Measurements from ENCODE around the gene CA5A.
"Not testable (repeated sequence)": the region's sequence is repeated elsewhere in the genome, so short reads cannot be mapped to it uniquely, and the experiment has no call there.

CA5A gene

GRCh38 chr16:87949071-87949744 is 12.9 kb upstream of the CA5A start:
- DNase-seq (ENCODE audit: low read depth in 3 of 3, low spot score in 1 of 3), result no peak

DNA sequence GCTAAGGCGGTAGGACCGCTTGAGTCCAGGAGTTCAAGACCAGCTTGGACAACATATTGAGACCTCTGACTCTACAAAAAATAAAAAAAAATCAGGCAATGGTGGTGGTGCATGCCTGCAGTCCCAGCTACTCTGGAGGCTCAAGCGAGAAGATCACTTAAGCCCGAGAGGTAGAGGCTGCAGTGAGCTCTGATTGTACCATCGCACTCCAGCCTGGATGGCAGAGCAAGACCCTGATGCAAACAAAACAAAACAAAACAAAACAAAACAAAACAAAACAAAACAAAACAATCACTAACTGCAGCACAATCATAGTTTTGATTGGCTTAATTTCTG is 12.4 kb upstream of the CA5A start:
- no peak for DNase-seq (ENCODE audit: low read depth in 3 of 3, low spot score in 1 of 3)

- no peak for DNase-seq (ENCODE audit: low read depth in 3 of 3, low spot score in 1 of 3)
Measured at GRCh38 chr16:87948119-87948545, 11.8 kb upstream of the CA5A start.

DNA sequence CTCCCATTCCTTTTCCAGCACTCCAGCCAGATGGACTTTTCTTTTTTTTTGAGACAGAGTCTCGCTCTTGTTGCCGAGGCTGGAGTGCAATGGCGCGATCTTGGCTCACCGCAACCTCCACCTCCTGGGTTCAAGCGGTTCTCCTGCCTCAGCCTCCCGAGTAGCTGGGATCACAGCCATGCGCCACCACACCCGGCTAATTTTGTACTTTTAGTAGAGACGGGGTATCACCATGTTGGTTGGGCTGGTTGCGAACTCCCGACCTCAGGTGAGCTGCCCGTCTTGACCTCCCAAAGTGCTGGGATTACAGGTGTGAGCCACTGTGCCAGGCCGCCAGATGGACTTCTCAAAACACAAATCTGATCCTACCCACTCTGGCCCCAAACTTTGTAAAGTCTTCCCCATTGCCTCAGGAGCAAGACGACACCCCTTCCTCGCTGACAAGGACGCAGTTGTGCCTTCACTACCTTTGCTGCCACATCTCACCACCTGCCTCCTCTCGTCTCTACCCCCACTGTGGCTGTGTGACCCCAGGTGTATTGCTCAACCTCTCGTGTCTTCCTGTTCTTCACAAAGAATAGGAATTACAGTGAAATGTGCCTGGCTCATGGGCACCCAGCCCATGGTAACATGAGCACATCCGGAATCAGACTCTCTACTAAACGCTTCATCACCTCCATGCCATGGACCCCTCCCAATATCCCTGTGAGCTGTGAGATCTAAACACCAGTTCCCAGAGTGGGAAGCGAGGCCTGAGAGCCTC is 11.2 kb upstream of the CA5A start:
- no peak for DNase-seq (ENCODE audit: low read depth in 3 of 3, low spot score in 1 of 3)

- DNase-seq (ENCODE audit: low read depth in 3 of 3, low spot score in 1 of 3), result no peak
Measured at GRCh38 chr16:87946596-87947347, 10.4 kb upstream of the CA5A start.

DNA sequence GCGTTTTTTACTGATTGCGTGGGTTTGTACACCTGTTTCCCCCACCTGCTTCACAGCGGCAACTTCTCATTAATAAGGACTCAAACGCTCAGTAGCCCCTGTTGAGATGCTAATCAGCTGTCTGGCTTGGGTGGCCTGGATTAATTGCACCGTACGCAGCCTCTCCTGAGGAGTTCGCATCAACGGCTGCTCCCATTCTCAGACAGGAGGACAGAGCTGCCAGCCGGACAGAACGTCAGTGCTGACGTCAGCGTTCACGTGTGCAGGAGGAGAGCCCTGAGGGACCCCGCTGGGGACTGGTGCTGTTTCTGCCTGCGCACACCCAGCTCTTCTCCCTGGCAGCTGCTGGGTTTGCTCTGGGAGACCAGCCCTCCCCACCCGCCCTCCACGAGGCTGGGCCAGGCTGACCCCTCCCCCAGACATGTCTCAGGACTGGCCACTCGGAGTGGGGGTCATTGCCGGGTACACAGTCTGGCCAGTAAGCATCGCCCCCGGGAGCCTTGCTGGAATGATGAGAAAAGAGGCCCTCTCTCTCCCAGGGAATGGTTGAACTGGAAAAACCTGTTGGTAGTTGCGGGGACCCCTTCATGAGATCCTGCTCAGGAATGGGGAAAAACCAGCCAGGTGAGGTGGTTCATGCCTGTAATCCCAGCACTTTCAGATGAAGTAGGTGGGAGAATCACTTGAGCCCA is 9.2 kb upstream of the CA5A start:
- no peak for DNase-seq (ENCODE audit: low read depth in 3 of 3, low spot score in 1 of 3)

GRCh38 chr16:87942680-87943079 is 6.4 kb upstream of the CA5A start:
- no peak for DNase-seq (ENCODE audit: low read depth in 3 of 3, low spot score in 1 of 3)

GRCh38 chr16:87939562-87940423 is 3.5 kb upstream of the CA5A start:
- no peak for DNase-seq (ENCODE audit: low read depth in 3 of 3, low spot score in 1 of 3)

DNA sequence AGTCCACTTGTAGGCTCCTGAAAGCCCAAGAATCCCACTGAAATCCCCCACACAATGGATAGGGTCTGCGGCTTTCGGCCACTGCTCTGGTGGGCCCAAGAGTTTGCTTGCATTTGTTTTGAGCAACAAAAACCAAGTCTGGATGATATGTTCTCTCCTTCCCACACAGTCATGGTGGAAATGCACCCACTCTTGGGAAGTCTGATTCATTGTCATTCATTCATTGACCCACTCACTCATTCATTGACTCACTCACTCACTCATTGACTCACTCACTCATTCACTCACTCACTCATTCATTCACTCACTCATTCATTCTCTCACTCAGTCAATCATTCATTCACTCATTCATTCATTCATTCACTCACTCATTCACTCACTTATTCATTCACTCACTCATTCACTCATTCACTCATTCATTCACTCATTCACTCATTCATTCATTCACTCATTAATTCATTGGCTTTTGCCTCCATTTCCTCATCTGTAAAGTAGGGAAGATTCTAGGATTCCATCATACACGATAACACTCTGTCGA is 2.2 kb upstream of the CA5A start:
- DNase-seq (ENCODE audit: low read depth in 3 of 3, low spot score in 1 of 3), result no peak

- DNase-seq (ENCODE audit: low read depth in 3 of 3, low spot score in 1 of 3), result not testable (repeated sequence)
Measured at GRCh38 chr16:87937231-87937542, 858 bp upstream of the CA5A start.

DNA sequence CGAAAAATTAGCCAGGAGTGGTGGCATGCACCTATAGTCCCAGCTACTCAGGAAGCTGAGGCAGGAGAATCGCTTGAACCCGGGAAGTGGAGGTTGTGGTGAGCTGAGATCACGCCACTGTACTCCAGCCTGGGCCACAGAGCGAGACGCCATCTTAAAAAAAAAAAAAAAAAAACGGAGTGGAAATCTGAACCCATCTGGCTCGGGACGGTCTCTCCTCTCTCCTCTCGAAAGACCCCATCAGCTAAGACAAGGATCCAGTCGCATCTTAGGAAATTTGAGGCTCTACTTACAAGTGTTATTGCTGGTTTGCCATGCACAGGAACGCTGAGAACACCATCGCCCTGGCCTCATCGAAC is 334 bp downstream of the CA5A start:
- DNase-seq (ENCODE audit: low read depth in 3 of 3, low spot score in 1 of 3), result not testable (repeated sequence)

DNA sequence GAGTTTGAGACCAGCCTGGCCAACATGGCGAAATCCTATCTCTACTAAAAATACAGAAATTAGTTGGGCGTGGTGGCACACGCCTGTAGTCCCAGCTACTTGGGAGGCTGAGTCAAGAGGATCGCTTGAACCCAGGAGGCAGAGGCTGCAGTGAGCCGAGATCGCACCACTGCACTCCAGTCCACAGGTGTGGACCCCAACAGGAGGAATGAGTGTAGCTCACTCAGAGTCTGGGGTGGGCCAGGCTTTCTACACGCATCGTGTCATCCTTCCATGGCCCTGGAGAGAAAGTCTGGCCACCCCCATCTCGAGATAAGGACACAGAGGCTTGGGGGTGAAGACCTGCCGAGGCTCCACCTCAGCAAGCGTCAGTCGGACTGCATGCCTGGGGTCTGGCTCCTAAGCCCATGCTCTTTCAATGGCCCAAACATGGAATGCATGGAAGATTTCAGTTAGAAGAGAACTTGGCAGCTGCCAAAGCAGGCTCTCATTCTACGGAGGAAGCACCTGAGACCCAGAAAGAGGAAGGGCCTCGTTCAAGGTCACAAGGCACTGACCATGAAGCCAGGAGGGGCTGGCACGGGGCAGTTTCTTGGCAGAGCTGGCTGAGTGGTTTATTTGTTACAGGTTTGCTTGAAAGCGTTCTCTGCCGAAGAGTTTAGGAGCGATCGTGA is 1.4 kb downstream of the CA5A start:
- not testable (repeated sequence) for DNase-seq (ENCODE audit: low read depth in 3 of 3, low spot score in 1 of 3)

- no peak for DNase-seq (ENCODE audit: low read depth in 3 of 3, low spot score in 1 of 3)
Measured at GRCh38 chr16:87933140-87933495, 3.2 kb downstream of the CA5A start.

- DNase-seq (ENCODE audit: low read depth in 3 of 3, low spot score in 1 of 3), result not testable (repeated sequence)
Measured at GRCh38 chr16:87932475-87933139, 3.7 kb downstream of the CA5A start.

- DNase-seq (ENCODE audit: low read depth in 3 of 3, low spot score in 1 of 3), result no peak
Measured at GRCh38 chr16:87931504-87931903, 4.8 kb downstream of the CA5A start.

GRCh38 chr16:87930456-87930855 is 5.9 kb downstream of the CA5A start:
- DNase-seq (ENCODE audit: low read depth in 3 of 3, low spot score in 1 of 3), result no peak

- no peak for DNase-seq (ENCODE audit: low read depth in 3 of 3, low spot score in 1 of 3)
Measured at GRCh38 chr16:87929986-87930385, 6.3 kb downstream of the CA5A start.

GRCh38 chr16:87927195-87927562 is 9.2 kb downstream of the CA5A start:
- DNase-seq (ENCODE audit: low read depth in 3 of 3, low spot score in 1 of 3), result no peak
